ENCODE results near the gene STC2. TPM values are rescaled to one million over a fixed set of nuclear protein-coding genes. Genes with fewer than 3 reads are reported as not detected.
A peak's percentile ranks its signal among the peaks of the same experiment; 100 is the strongest.

Gene STC2
- total and polyA plus RNA-seq, 7 donors, result 3.3 to 40.7 (median 13.7) TPM; not detected in 2

- TF ChIP-seq EP300 (IDR thresholded peaks at IDR 0.05) (no peak), CTCF (IDR thresholded peaks at IDR 0.05) (no peak), POLR2A (IDR thresholded peaks at IDR 0.05) (no peak), POLR2AphosphoS5 (IDR thresholded peaks at IDR 0.05) (no peak)
- DNase-seq, result no peak
- peak overlapping the region; percentile 43 to 84 (median 57) for H3K27ac ChIP-seq
- no peaks in the 10 kb centered on the region for H3K9me3 ChIP-seq
- peaks cover 6 to 44% (median 18%) of the 10 kb centered on the region in 3 donors for H3K27me3 ChIP-seq
- no peaks in the 10 kb centered on the region for H3K36me3 ChIP-seq
- peaks cover 0 to 50% (median 39%) of the 10 kb centered on the region in 4 donors for H3K4me1 ChIP-seq
- 4 to 6% methylated on average over 77 of the region's 77 CpGs for WGBS, 2 donors
- H3K4me3 ChIP-seq, result peak overlapping the region; percentile 15 to 56 (median 50)
- intact Hi-C loops (cut with DNase I), result loop anchor here (5.0 to 10.0 kb wide), 3 partner anchors 168 to 272 kb away; partner anchors contain the start of gene CREBRF
Measured at GRCh38 chr5:173329491-173330337, 1.5 kb upstream of the STC2 start.

- Histone ChIP-seq H3K36me3 (no peaks in the 10 kb centered on the region), H3K27me3 (peaks cover 6 to 44% (median 18%) of the 10 kb centered on the region in 3 donors), H3K4me1 (peaks cover 0 to 57% (median 46%) of the 10 kb centered on the region in 4 donors), H3K9me3 (no peaks in the 10 kb centered on the region), H3K27ac (peak overlapping the region; percentile 43 to 84 (median 57)), H3K4me3 (peak overlapping the region; percentile 15 to 56 (median 50))
- WGBS, 2 donors, result 2 to 3% methylated on average over 29 of the region's 29 CpGs
- no peak for TF ChIP-seq CTCF (IDR thresholded peaks at IDR 0.05)
- no peak for TF ChIP-seq POLR2AphosphoS5 (IDR thresholded peaks at IDR 0.05)
- no peak for TF ChIP-seq POLR2A (IDR thresholded peaks at IDR 0.05)
- no peak for TF ChIP-seq EP300 (IDR thresholded peaks at IDR 0.05)
- DNase-seq, result no peak
- intact Hi-C loops (cut with DNase I), result loop anchor here (5.0 kb wide), 1 partner anchor 168 kb away; no protein-coding TSS in a partner anchor
Measured at GRCh38 chr5:173328844-173329490, 753 bp upstream of the STC2 start.

DNA sequence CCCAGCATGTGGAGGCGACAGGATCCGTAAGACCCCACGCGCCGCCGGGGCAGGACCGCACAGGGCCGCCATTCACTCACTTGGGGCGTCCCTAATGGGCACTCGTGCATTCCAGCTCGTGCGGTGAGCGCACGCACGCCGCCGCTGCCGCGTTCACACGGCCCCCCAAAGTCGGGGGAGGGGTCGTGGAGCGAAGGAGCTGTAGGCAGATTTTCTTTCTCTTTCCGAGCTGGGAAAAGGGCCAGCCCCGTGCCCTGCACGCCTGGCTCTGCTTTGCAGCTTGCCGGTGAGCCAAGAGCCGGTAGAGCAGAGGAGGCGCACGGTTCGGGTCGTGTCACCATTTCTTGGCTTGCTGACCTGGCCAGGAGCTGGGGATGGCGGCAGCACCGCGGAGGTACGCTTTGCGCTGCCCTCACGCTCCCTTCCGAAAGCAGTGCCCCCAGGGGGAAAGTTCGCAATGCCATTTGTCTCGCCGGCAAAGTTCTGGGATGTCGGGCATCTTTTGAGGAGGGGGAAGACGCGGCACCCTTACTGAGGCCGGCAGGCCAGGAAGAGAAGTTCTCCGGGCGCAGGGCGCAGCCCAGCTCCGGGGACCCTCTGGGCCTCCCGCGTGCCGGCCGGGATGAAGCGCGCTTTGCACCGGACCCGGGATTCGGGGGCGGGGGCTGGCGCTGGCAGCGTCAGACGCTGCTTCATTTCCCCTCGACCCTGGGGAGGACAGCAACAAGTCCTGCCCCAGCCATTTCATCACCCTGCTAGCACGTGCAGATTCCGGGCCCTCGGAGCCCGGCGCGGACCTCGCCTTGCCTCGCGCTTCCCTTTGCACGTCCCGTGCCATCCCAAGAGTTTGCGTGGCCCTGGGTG is 898 bp downstream of the STC2 start:
- no peaks in the 10 kb centered on the region for H3K9me3 ChIP-seq
- no peak for DNase-seq
- H3K27ac ChIP-seq, result peak overlapping the region; percentile 43 to 84 (median 57)
- intact Hi-C loops (cut with DNase I), result loop anchor here (5.0 kb wide), 1 partner anchor 170 kb away; no protein-coding TSS in a partner anchor
- H3K27me3 ChIP-seq, result peaks cover 6 to 44% (median 18%) of the 10 kb centered on the region in 3 donors
- WGBS, 2 donors, result 3 to 9% methylated on average over 76 of the region's 76 CpGs
- H3K4me3 ChIP-seq, result peak overlapping the region; percentile 15 to 56 (median 50)
- H3K4me1 ChIP-seq, result peaks cover 0 to 71% (median 56%) of the 10 kb centered on the region in 4 donors
- H3K36me3 ChIP-seq, result no peaks in the 10 kb centered on the region
- no peak for TF ChIP-seq EP300 (IDR thresholded peaks at IDR 0.05)
- TF ChIP-seq POLR2AphosphoS5 (IDR thresholded peaks at IDR 0.05), result peak in 1 of 4 donors; percentile 16

DNA sequence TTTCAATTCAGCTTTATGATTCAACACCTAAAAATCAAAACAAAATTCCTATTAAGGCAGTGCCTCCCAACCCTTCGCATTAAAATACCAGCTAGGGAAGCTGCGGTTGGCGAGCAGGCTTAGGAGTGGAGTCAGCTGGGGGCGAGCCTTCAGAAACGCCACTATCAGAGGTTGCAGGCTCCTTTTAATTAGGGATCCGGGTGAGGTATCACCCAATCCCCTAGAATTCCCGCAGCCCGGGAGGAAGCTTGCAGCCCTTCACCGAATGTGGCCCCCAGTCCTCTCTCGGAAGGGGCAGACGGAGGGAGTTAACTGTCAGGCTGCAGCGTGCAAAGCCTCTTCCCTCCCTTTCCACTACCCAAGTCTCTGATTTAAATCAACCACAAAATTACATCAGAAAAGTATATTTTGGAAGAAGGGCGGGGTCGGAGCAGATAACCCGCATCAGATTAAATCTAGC is 1.7 kb downstream of the STC2 start:
- H3K27me3 ChIP-seq, result peaks cover 6 to 44% (median 18%) of the 10 kb centered on the region in 3 donors
- TF ChIP-seq POLR2AphosphoS5 (IDR thresholded peaks at IDR 0.05) (no peak), CTCF (IDR thresholded peaks at IDR 0.05) (no peak), POLR2A (IDR thresholded peaks at IDR 0.05) (no peak), EP300 (IDR thresholded peaks at IDR 0.05) (no peak)
- intact Hi-C loops (cut with DNase I), result loop anchor here (5.0 kb wide), 1 partner anchor 171 kb away; no protein-coding TSS in a partner anchor
- H3K36me3 ChIP-seq, result no peaks in the 10 kb centered on the region
- H3K27ac ChIP-seq, result peak overlapping the region; percentile 32 to 84 (median 53)
- H3K4me3 ChIP-seq, result peak overlapping the region; percentile 15 to 56 (median 50)
- no peak for DNase-seq
- peaks cover 0 to 75% (median 56%) of the 10 kb centered on the region in 4 donors for H3K4me1 ChIP-seq
- WGBS, 2 donors, result 19 to 22% methylated on average over 15 of the region's 15 CpGs
- H3K9me3 ChIP-seq, result no peaks in the 10 kb centered on the region

Data from sigmoid colon (tissue), 7 donors.